ENCODE data around the gene DPP7.

DNA sequence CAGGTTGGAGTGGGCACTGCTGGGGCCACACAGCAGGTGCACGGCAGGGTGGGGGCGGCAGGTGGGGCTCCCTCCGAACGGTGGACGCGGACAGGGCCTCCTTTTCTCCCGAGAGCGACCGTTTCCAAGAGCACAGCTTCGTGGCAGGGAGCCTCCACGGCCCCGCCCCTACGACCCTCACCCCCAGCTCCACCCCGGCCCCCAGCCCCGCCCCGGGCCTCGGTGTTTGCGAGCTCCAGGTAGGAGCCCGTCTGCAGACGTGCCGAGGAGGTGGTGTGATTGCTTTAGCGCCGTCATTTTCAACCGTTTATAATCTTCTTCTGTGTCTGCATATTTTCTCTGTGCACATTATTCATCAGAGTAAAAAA lies 33.2 kb upstream of the DPP7 start:
- TF ChIP-seq POLR2AphosphoS5 (IDR thresholded peaks at IDR 0.05; ENCODE audit: low read depth, low read length) (no peak), GABPA (IDR thresholded peaks at IDR 0.05; ENCODE audit: borderline replicate concordance, insufficient read depth, low read length) (no peak), POLR2A (IDR thresholded peaks at IDR 0.05; ENCODE audit: control extremely low read depth in 1 of 2, low read depth in 2 of 2, low read length in 2 of 2) (no peak), TAF1 (IDR thresholded peaks at IDR 0.05; ENCODE audit: low read depth, low read length) (no peak), EZH2 (IDR thresholded peaks at IDR 0.05; ENCODE audit: low read depth, low read length, severe bottlenecking) (no peak), EP300 (IDR thresholded peaks at IDR 0.05; ENCODE audit: borderline replicate concordance in 1 of 2, low read depth in 2 of 2, low read length in 2 of 2) (no peak), CHD2 (IDR thresholded peaks at IDR 0.05; ENCODE audit: low read length) (no peak), JUN (IDR thresholded peaks at IDR 0.05; ENCODE audit: low read depth, low read length) (no peak)
- TF ChIP-seq, protein P1, sequence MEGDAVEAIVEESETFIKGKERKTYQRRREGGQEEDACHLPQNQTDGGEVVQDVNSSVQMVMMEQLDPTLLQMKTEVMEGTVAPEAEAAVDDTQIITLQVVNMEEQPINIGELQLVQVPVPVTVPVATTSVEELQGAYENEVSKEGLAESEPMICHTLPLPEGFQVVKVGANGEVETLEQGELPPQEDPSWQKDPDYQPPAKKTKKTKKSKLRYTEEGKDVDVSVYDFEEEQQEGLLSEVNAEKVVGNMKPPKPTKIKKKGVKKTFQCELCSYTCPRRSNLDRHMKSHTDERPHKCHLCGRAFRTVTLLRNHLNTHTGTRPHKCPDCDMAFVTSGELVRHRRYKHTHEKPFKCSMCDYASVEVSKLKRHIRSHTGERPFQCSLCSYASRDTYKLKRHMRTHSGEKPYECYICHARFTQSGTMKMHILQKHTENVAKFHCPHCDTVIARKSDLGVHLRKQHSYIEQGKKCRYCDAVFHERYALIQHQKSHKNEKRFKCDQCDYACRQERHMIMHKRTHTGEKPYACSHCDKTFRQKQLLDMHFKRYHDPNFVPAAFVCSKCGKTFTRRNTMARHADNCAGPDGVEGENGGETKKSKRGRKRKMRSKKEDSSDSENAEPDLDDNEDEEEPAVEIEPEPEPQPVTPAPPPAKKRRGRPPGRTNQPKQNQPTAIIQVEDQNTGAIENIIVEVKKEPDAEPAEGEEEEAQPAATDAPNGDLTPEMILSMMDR (IDR thresholded peaks at IDR 0.05; ENCODE audit: control extremely low read depth in 1 of 3, insufficient read depth in 1 of 3, low read depth in 1 of 3, low read length in 3 of 3): no peak
- TF ChIP-seq, protein P2, sequence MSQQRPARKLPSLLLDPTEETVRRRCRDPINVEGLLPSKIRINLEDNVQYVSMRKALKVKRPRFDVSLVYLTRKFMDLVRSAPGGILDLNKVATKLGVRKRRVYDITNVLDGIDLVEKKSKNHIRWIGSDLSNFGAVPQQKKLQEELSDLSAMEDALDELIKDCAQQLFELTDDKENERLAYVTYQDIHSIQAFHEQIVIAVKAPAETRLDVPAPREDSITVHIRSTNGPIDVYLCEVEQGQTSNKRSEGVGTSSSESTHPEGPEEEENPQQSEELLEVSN (IDR thresholded peaks at IDR 0.05): no peak
- TF ChIP-seq, protein P3, sequence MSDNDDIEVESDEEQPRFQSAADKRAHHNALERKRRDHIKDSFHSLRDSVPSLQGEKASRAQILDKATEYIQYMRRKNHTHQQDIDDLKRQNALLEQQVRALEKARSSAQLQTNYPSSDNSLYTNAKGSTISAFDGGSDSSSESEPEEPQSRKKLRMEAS (IDR thresholded peaks at IDR 0.05): no peak
- TF ChIP-seq, protein P4, sequence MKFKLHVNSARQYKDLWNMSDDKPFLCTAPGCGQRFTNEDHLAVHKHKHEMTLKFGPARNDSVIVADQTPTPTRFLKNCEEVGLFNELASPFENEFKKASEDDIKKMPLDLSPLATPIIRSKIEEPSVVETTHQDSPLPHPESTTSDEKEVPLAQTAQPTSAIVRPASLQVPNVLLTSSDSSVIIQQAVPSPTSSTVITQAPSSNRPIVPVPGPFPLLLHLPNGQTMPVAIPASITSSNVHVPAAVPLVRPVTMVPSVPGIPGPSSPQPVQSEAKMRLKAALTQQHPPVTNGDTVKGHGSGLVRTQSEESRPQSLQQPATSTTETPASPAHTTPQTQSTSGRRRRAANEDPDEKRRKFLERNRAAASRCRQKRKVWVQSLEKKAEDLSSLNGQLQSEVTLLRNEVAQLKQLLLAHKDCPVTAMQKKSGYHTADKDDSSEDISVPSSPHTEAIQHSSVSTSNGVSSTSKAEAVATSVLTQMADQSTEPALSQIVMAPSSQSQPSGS (IDR thresholded peaks at IDR 0.05; ENCODE audit: low read length): no peak
- TF ChIP-seq, protein P5, sequence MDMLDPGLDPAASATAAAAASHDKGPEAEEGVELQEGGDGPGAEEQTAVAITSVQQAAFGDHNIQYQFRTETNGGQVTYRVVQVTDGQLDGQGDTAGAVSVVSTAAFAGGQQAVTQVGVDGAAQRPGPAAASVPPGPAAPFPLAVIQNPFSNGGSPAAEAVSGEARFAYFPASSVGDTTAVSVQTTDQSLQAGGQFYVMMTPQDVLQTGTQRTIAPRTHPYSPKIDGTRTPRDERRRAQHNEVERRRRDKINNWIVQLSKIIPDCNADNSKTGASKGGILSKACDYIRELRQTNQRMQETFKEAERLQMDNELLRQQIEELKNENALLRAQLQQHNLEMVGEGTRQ (IDR thresholded peaks at IDR 0.05; ENCODE audit: low read length): no peak
